HG02678 (cell line): ENCODE measurements around the gene SLC16A11.
"Not testable (repeated sequence)": the region's sequence is repeated elsewhere in the genome, so short reads cannot be mapped to it uniquely, and the experiment has no call there.

Experiments used
- ATAC-seq: cut with Tn5 transposase; IDR thresholded peaks from one replicate; pipeline ENCODE4 v1.9.1; 2021; ENCODE audit warnings: mild to moderate bottlenecking, moderate library complexity; ENCODE audit not compliant: unreplicated experiment

Gene SLC16A11, protein sequence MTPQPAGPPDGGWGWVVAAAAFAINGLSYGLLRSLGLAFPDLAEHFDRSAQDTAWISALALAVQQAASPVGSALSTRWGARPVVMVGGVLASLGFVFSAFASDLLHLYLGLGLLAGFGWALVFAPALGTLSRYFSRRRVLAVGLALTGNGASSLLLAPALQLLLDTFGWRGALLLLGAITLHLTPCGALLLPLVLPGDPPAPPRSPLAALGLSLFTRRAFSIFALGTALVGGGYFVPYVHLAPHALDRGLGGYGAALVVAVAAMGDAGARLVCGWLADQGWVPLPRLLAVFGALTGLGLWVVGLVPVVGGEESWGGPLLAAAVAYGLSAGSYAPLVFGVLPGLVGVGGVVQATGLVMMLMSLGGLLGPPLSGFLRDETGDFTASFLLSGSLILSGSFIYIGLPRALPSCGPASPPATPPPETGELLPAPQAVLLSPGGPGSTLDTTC

DNA sequence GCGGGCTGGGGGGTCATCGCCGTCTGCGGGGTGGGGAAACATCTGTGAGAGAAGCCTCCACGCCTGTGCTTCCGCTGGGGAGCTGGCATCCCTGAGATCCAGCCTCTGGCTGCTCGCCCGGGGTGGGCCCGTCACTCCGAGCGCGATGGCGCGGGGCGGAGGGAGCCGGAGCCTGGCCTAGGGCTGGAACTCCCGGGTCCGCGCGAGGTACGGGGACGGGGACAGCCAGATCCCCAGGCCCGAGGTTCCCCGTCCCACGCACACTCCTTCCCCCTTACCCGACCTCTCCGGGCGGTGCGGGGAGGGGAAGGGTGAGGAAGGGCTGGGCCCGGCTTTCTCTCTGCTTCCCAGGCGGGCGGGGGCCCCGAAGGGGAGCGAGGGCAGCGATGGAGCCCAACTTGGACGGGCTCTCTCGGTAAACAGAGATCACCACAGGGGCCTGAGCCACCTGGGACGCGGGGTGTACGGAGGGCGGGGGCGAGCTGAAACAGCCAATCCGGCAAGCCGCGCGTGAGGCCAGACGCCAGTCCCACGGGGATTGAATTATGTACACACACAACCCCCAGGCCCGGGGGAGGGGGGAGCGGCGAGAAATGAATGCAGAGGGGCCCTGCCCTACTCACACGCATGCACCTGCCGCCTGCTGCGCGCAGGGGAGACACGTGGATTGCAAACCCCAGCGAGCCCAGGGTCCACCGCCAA, at the start of gene SLC16A11:
TSS of gene SLC16A11 (minus strand) at position 596 of the 702 bp plus-strand sequence. CDS start at position 17, 579 bp downstream.
- no peak for ATAC-seq

DNA sequence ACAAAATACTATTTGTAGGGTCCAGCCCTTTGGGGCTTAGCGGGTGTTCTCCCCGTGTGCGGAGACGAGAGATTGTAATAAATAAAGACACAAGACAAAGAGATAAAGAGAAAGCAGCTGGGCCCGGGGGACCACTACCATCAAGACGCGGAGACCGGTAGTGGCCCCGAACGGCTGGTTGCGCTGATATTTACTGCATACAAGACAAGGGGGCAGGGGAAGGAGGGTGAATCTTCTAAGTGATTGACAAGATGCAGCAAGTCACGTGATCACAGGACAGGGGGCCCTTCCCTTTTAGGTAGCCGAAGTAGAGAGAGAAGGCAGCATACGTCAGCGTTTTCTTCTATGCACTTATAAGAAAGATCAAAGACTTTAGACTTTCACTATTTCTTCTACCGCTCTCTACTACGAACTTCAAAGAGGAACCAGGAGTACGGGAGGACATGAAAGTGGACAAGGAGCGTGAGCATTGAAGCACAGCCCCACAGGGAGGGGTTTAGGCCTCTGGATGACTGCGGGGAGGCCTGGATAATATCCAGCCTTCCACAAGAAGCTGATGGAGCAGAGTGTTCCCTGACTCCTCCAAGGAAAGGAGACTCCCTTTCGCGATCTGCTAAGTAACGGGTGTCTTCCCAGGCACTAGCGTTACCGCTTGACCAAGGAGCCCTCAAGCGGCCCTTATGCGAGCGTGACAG, 47.6 kb upstream of the SLC16A11 start:
- ATAC-seq = not testable (repeated sequence)

DNA sequence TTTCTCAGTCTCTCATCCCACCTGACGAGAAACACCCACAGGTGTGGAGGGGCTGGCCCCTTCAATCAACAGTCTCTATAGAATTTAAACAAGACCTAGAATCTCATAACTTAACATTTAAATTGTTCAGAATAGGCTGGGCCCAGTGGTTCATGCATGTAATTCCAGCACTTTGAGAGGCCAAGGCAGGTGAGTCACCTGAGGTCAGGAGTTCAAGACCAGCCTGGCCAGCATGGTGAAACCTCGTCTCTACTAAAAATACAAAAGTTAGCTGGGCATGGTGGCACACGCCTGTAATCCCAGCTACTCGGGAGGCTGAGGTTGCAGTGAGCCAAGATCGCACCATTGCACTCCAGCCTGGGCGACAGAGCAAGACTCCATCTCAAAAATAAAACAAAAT, 45.7 kb upstream of the SLC16A11 start:
- ATAC-seq = not testable (repeated sequence)

DNA sequence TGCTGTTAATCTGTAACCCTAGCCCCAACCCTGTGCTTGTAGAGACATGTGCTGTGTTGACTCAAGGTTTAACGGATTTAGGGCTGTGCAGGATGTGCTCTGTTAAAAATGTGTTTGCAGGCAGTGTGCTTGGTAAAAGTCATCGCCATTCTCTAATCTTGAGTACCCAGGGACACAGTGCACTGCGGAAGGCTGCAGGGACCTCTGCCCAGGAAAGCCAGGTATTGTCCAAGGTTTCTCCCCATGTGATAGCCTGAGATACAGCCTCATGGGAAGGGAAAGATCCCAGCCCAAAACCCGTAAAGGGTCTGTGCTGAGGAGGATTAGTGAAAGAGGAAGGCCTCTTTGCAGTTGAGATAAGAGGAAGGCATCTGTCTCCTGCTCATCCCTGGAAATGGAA, 44.5 kb upstream of the SLC16A11 start:
- ATAC-seq = not testable (repeated sequence)

DNA sequence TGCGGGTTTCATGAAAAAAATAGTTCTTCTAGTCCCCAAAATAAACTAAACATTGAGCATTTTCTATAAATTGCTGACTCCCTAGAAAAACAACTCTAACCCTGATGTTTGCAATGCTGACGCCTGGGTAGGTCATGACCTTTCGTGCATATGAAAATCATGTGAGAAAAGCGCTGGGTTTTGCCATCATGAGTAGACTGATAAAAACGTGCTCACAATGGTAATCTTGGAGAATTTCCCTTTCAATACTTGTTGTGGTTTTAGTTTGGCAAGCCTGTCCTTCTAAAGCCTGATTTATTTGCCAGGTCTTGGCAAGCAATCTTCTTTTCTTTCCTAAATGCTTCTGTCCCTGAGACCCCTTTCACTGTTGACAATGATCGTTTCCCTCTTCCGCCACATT, 40.2 kb upstream of the SLC16A11 start:
- no peak for ATAC-seq

DNA sequence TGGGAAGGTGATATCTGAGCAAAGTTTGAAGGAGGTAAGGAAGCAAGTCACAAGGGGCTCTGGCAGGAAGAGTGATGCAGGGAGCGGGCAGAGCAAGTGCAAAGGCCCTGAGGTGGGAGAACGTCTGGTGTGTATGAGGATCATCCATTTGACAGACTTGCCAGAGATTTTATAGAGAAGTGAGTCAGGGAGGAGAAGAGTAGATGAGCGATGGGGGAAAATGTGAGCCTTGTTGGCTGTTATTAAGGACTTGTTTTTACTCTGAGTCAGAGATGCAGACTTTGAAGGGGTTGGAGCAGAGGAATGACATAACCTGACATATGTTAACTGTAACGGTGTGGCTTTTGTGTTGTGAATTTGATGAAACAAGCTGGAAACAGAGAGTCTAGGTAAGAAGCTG, 39.7 kb upstream of the SLC16A11 start:
- no peak for ATAC-seq

DNA sequence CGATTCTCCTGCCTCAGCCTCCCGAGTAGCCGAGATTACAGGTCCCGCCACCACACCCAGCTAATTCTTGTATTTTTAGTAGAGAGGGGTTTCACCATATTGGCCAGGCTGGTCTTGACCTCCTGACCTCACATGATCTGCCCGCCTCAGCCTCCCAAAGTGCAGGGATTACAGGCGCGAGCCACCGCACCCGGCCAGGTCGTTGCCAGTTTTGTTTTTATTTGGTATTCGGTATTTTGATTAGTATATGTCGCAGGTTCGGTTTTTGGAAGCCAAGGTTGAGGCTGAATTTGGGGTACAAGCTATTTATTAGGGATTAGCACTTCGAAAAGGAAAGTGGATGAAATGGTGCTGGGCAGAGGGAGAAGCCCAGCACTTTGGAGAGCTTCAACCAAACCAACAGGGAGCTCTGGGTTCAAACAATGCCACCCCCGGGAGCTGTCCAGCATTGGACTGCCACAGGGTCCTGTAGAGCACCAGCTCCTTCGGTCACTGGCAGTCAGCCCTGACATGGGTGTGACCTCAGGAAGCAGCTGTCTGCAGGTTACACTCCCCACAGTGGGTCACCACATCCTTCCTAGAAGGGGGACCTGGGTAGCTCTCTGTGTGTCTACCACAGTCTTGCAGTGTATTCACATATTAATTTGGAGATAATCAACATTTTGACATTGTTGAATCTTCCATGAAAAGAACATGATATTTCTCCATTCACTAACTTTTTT, 37.6 kb upstream of the SLC16A11 start:
- ATAC-seq = no peak

DNA sequence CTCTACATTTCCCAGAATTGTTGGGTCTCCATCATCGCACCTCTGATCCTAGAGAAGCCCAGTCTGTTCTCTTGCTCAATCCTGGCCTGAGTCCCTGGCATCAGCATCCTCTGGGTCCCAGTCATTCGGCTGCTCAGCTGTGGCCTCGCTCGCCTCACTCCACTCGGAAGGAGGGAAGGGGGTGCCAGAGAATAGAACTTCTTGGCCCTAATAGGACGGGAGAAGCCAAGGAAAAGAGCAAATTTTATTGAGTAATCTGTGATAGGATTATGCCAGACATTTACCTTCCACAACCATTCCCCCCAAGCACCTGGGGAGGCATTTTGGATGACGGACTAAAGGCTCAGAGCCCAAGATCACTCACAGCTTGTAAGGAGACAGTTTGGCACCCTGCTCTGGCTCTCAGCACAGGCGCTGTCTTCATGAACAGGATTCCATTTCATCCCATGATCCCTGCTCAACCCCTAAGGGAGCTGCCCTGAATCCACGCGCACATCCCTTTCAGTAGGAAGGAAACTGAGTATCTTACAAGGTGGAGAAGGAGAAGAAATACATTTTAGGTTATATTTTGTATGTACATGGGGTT, 36.7 kb upstream of the SLC16A11 start:
- no peak for ATAC-seq

DNA sequence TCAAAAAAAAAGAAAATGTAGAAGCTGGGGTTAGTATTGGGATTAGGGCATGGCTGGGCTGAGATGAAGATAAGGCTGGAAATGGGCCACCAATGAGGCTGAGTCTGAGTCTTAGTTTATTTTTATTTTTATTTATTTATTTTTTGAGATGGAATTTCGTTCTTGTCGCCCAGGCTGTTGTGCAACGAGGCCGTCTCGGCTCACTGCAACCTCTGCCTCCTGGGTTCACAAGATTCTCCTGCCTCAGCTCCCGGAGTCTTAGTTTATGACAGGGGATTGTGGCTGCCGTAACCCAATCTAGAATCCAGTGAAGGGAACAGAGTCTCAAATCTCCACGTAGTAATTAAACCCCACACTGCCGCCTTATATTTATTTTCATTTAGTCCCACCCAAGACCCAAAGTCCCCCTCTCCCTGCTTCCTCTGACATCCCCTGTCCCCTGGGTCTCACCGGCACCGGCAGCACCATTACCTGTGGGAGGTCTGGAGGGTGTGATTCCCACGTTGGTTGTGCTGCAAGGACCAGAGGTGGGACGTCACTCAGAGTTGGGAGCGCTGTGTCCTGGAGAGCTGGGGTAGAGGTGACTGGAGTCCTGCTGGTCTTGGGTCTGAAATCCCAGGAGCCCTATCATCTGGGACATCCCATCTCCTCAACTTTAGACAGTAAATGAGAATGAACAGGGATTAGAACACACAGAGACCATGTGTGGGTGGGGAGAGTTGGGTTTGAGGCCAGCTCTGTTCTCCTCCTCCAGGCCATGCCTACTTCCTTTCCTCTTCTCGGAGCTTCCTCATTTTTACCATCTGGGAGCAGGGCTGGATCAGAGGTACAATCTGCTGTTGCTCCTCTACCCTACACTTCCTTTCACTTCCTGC, 35.9 kb upstream of the SLC16A11 start, which contains the start of gene CLEC10A:
TSS of gene CLEC10A (minus strand) at position 671 of the 875 bp plus-strand sequence. CDS start 1,439 bp downstream, outside the sequence.
- ATAC-seq = no peak

DNA sequence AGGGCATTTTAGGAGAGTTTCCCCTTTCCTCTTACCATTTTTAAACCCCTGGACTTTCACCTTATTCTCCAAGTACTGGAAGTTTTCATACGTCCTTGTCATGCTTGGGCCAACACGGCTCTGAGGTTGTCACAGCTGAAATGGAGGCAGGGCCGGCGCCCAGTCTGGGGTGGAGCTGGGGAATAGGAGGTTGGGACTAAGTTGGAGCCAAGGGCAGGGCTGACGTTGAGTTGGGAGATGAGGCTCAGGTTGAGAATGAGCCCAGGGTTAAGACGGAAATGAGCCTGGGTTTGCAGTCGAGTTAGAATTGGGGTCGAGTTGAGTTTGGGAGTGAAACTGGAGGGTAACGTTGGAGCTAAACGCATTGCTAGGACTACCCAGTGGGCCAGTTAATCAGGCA, 34.8 kb upstream of the SLC16A11 start:
- ATAC-seq = no peak

DNA sequence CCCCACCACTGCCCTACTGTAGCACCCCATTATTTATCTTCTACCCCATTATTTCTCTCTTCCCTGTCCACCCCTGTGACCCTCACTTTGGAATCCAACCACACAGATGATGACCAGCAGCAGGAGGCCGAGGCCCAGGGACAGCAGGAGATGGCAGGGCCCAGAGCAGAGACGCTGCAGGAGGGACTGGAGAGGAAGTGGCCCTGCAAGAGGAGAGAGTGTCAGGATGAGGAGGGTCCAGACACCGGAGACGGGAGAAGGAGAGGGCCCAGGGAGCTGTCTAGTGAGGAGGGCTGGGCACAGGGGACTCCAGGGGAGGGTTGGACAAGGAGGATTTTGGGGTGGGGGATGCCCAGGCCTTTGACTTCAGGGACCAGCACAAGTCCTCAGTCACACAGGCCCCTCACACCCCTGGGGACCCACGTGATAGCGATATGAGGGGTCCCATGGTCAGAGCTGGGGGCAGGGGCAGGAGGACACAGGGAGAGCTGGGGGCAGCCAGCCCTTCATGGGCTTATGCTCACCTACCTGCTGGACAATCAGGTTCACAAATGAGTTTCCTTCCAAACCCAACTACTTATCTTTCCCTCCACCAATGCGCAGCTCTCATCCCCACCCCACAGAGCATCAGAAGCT, 34.1 kb upstream of the SLC16A11 start:
- no peak for ATAC-seq

DNA sequence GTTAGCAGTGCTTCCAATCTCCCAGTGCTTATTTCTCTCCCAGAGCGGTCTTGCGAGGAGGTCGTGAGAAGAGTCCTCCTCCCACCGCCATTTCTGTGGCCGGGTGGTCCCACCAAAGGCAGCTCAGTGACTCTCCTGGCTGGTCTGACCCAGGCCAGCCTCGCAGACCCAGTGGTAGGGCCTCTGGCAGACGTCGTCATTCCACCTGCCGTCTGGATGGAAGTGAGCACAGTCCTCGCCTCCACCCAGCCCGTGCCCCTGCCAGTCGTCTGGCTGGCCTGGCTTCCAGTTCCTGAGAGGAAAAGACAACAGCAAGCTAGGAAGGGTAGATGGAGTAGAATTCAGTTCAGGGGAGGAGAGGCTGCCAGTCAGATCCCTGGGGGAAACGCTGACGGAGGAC, 31.0 kb upstream of the SLC16A11 start:
- no peak for ATAC-seq

DNA sequence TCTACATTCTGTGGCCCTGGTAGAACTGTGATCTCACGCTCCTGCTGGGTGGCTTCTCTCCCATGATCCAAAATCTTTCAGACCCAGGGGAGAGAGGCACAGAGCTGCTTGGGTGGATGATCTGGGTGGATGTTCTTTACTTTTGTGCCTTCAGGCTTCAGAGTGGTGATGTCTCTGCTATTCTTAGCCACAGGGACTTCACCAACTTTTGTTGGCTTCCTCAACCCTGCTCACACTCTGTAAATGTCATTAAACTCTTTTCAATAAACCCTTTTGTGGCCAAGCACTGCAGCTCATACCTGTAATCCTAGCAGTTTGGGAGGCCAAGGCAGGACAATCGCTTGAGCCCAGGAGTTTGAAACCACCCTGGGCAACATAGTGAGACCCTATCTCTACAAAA, 28.5 kb upstream of the SLC16A11 start:
- ATAC-seq = no peak

DNA sequence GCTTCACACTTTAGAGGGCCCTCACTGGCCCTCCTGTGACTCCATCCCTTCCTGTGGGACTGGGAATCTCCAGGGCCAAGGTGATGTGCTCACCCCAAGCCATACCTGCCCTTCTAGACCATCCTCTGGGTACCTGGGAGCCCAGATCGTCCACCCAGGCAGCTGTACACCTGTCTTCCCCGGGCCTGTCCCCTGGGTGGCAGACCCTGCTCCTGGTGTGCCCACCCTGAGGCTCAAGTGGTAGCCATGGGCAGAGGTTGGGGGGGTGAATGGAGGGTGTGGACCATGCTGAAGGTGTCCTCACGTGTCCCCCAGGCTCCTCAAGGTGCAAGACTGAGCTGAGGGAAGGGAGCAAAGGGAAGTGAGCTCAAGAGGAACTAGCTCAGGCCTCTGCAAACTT, 26.8 kb upstream of the SLC16A11 start:
- ATAC-seq = no peak

DNA sequence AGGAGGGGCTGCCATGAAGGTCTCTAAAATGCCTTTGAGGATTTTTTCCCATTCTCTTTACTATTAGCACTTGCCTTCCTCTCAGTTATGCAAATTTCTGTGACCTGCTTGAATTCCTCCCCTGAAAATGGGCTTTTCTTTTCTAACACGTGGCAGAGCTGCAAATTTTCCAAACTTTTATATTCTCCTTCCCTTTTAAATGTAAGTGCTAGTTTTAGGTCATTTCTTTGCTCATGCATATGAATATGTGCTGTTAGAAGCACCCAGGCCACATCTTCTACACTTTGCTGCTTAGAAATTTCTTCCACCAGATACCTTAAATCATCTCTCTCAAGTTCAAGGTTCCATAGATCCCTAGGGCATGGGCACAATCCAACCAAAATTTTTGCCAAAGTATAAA, 24.4 kb upstream of the SLC16A11 start:
- no peak for ATAC-seq

DNA sequence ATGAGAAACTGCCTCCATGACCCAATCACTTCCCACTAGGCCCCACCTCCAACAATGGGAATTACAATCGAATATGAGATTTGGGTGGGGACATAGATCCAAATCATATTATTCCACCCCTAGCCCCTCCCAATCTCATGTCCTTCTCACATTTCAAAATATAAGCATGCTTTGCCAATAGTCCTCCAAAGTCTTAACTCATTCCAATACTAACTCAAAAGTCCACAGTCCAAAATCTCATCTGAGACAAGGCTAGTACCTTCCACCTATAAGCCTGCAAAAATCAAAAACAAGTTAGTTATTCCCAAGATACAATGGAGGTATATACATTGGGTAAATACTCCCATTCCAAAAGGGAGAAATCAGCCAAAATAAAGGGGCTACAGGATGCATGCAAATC, 23.3 kb upstream of the SLC16A11 start:
- no peak for ATAC-seq

DNA sequence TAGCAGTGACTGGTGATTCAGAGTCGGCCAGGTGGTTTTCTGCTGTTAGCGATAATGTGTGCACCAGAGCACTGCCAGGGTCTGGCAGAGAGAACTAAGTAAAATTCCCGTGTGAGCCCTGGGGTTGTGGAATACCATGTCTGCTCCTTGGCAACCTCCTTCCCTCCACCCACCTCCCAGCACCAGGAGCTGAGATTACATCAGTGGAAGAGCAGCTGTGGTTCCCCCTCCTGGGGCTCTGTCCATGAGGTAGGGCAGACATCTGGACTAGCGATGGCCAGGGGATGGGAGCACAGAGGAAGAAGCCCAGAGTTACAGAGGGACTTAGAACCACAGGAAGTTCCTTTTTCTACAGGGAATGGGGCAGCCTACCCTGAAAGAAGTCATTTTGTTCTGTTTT, 20.4 kb upstream of the SLC16A11 start:
- no peak for ATAC-seq

DNA sequence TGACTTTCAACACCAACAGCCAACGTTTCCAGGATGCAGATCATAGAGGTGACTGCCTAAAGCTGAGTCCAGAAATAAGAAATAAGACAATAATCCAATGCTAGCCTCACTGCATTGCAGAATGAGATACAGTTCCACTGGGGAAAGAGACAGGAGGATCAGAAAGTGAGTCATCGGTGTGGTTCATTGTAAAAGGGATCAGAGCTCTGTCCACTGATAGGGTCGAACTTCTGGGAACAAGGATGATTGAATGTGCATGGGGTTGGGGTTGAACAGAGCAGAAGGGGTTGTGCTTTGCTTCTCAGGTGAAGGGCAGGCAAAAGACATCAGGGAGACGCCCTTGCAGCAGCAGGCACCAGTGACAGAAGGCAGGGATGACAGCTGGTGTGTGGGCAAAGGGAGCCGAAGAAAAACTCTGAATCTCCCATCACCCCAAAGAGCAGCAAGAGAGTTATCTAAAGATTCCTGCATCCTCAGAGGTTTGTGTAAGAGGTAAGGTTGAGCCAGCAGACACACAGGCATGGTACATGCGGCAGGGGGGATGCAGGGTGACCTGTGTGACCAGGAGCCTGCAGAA, 19.7 kb upstream of the SLC16A11 start:
- no peak for ATAC-seq
